PC-3 (cell line): ENCODE measurements around the gene CBS.

Experiments
- CTCF ChIP-seq: fragments of 300-600 bp; sonication (generic); conservative IDR thresholded peaks from 2 replicates; pipeline ENCODE4 v1.5.1; 2017; ENCODE audit warnings: antibody characterized with exemption, low read depth, mild to moderate bottlenecking, low read length
- EZH2 ChIP-seq: fragments of 300-600 bp; sonication (generic); IDR thresholded peaks from one replicate; pipeline ENCODE4 v1.6.1; 2017; ENCODE audit warnings: antibody characterized with exemption, mild to moderate bottlenecking, low read length; ENCODE audit not compliant: unreplicated experiment
- EZH2phosphoT487 ChIP-seq: fragments of 300-600 bp; sonication (generic); IDR thresholded peaks from 2 replicates; pipeline ENCODE4 v1.6.1; 2018; ENCODE audit warnings: mild to moderate bottlenecking, antibody characterized with exemption, low read length, borderline replicate concordance

- no peak for TF ChIP-seq CTCF
- no peak for TF ChIP-seq EZH2
- no peak for TF ChIP-seq EZH2phosphoT487
Measured at GRCh38 chr21:43020177-43020576, 55.5 kb downstream of the CBS start.
